ENCODE measurements around the gene MTM1. TPM values are rescaled to one million over a fixed set of nuclear protein-coding genes. Genes with fewer than 3 reads are reported as not detected.

The MTM1 gene
- total RNA-seq, 1 donor from 2014 or later, result 11.0 TPM

DNA sequence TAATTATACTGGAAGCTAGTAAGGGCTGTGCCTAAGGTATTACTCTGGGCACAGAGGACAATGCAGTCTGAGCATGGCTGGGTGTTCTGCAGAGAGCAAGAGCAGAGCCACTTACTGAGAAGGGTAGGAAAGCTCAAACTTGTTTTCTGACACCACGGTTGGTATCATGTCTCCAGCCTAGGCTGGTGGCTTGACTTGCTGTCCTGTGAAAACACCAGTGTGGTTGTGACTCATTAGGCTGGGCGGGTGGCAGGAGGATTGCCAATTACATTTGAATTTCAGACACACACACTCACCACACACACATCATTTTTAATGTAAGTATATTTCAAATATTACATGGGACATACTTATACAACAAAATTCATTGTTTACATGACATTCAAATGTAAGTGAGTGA, 19.7 kb upstream of the MTM1 start:
- H3K36me3 Mint-ChIP-seq (ENCODE audit: low read depth, unreplicated experiment), result no peaks in the 10 kb centered on the region
- no peak overlapping the region for H3K9ac ChIP-seq (ENCODE audit: low read length)
- no peak overlapping the region for H3K4me2 ChIP-seq (ENCODE audit: low read length)
- H3K27ac ChIP-seq (ENCODE audit: low read depth, low read length), result no peak overlapping the region
- H3K36me3 ChIP-seq (ENCODE audit: insufficient read depth, low read length), result no peaks in the 10 kb centered on the region
- H3K27me3 ChIP-seq (ENCODE audit: insufficient read depth, low read length), result no peaks in the 10 kb centered on the region
- no peak overlapping the region for H3K27ac Mint-ChIP-seq (ENCODE audit: unreplicated experiment)
- no peaks in the 10 kb centered on the region for H4K20me1 ChIP-seq (ENCODE audit: insufficient read depth, low read length)
- DNase-seq (ENCODE audit: low read depth) (peak; percentile 36), FAIRE-seq (peak; percentile 94)
- H3K4me3 Mint-ChIP-seq (ENCODE audit: unreplicated experiment), result no peak overlapping the region
- H2AFZ ChIP-seq (ENCODE audit: low read depth, low read length), result no peak overlapping the region
- no peaks in the 10 kb centered on the region for H3K4me1 Mint-ChIP-seq (ENCODE audit: low read depth, unreplicated experiment)
- peaks cover 12% of the 10 kb centered on the region for H3K27me3 Mint-ChIP-seq (ENCODE audit: low read depth, unreplicated experiment)
- H3K4me3 ChIP-seq (ENCODE audit: insufficient read depth, low read depth, low read length), result no peak overlapping the region
- TF ChIP-seq, protein P1, sequence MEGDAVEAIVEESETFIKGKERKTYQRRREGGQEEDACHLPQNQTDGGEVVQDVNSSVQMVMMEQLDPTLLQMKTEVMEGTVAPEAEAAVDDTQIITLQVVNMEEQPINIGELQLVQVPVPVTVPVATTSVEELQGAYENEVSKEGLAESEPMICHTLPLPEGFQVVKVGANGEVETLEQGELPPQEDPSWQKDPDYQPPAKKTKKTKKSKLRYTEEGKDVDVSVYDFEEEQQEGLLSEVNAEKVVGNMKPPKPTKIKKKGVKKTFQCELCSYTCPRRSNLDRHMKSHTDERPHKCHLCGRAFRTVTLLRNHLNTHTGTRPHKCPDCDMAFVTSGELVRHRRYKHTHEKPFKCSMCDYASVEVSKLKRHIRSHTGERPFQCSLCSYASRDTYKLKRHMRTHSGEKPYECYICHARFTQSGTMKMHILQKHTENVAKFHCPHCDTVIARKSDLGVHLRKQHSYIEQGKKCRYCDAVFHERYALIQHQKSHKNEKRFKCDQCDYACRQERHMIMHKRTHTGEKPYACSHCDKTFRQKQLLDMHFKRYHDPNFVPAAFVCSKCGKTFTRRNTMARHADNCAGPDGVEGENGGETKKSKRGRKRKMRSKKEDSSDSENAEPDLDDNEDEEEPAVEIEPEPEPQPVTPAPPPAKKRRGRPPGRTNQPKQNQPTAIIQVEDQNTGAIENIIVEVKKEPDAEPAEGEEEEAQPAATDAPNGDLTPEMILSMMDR (IDR thresholded peaks at IDR 0.05; ENCODE audit: insufficient read depth, low read depth, low read length), result no peak
- no peak for TF ChIP-seq EZH2 (IDR thresholded peaks at IDR 0.05; ENCODE audit: insufficient read depth, low read length)
- H3K4me1 ChIP-seq (ENCODE audit: insufficient read depth, low read length), result peaks cover 18% of the 10 kb centered on the region
- no peaks in the 10 kb centered on the region for H3K79me2 ChIP-seq (ENCODE audit: insufficient read depth, low read length)
- H3K9me3 ChIP-seq (ENCODE audit: insufficient read depth, low read depth, low read length), result no peaks in the 10 kb centered on the region
- peaks cover under 1% of the 10 kb centered on the region for H3K9me3 Mint-ChIP-seq (ENCODE audit: unreplicated experiment)

DNA sequence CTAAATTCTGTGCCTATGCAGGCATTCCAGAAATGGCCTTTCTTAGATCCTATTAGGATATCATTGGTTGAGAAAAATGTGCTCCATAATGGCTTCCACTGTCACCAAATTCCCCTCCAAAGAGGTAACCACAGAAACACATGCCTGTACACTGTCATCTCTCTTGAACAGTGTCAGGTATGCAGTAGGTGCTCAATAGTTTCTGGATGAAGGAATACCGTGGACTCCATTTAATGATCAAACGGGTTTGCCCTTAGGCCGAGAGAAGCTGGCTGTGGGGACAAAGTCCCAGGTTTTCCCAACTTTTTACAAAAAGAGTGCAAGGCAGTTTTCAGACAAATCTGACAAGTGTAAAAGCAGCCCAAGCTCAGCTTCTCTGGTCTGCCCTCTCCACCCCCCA, 16.5 kb upstream of the MTM1 start:
- no peak for TF ChIP-seq EZH2 (IDR thresholded peaks at IDR 0.05; ENCODE audit: insufficient read depth, low read length)
- TF ChIP-seq, protein P1 (IDR thresholded peaks at IDR 0.05; ENCODE audit: insufficient read depth, low read depth, low read length), result no peak
- Mint-ChIP-seq H3K36me3 (ENCODE audit: low read depth, unreplicated experiment) (no peaks in the 10 kb centered on the region), H3K4me1 (ENCODE audit: low read depth, unreplicated experiment) (no peaks in the 10 kb centered on the region), H3K27me3 (ENCODE audit: low read depth, unreplicated experiment) (peaks cover 12% of the 10 kb centered on the region), H3K9me3 (ENCODE audit: unreplicated experiment) (peaks cover 4% of the 10 kb centered on the region), H3K4me3 (ENCODE audit: unreplicated experiment) (no peak overlapping the region), H3K27ac (ENCODE audit: unreplicated experiment) (no peak overlapping the region)
- FAIRE-seq, result no peak
- Histone ChIP-seq H3K9ac (ENCODE audit: low read length) (no peak overlapping the region), H3K36me3 (ENCODE audit: insufficient read depth, low read length) (no peaks in the 10 kb centered on the region), H4K20me1 (ENCODE audit: insufficient read depth, low read length) (no peaks in the 10 kb centered on the region), H3K79me2 (ENCODE audit: insufficient read depth, low read length) (no peaks in the 10 kb centered on the region), H3K9me3 (ENCODE audit: insufficient read depth, low read depth, low read length) (no peaks in the 10 kb centered on the region), H3K4me2 (ENCODE audit: low read length) (no peak overlapping the region), H3K4me3 (ENCODE audit: insufficient read depth, low read depth, low read length) (no peak overlapping the region), H3K27ac (ENCODE audit: low read depth, low read length) (no peak overlapping the region), H3K27me3 (ENCODE audit: insufficient read depth, low read length) (no peaks in the 10 kb centered on the region), H3K4me1 (ENCODE audit: insufficient read depth, low read length) (peaks cover 15% of the 10 kb centered on the region), H2AFZ (ENCODE audit: low read depth, low read length) (no peak overlapping the region)
- DNase-seq (ENCODE audit: low read depth), result no peak

DNA sequence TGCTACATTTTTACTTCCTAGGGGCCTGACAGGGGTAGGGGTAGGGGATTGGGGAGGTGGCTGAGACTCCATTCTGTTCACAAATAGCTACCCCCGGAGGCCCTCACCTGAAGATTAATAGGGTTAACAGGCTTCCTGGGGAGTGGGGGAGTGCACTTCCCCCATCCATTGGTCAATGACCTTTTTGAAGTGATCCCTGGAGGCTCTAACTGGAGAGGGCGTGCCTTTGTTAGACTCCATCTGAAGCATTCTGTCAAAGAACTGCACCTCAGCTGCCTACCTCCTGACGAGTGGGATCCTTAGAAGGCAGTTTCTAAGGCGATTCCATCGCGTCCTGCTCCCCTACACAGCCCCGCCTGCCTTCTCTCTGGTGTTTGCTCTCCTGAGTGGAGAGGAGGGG, 10.0 kb upstream of the MTM1 start:
- Histone ChIP-seq H3K79me2 (ENCODE audit: insufficient read depth, low read length) (no peaks in the 10 kb centered on the region), H3K4me2 (ENCODE audit: low read length) (no peak overlapping the region), H3K27ac (ENCODE audit: low read depth, low read length) (no peak overlapping the region), H3K9ac (ENCODE audit: low read length) (no peak overlapping the region), H3K4me3 (ENCODE audit: insufficient read depth, low read depth, low read length) (no peak overlapping the region), H4K20me1 (ENCODE audit: insufficient read depth, low read length) (no peaks in the 10 kb centered on the region), H2AFZ (ENCODE audit: low read depth, low read length) (no peak overlapping the region), H3K36me3 (ENCODE audit: insufficient read depth, low read length) (no peaks in the 10 kb centered on the region), H3K27me3 (ENCODE audit: insufficient read depth, low read length) (no peaks in the 10 kb centered on the region), H3K4me1 (ENCODE audit: insufficient read depth, low read length) (no peaks in the 10 kb centered on the region), H3K9me3 (ENCODE audit: insufficient read depth, low read depth, low read length) (no peaks in the 10 kb centered on the region)
- H3K27me3 Mint-ChIP-seq (ENCODE audit: low read depth, unreplicated experiment), result peaks cover 2% of the 10 kb centered on the region
- H3K9me3 Mint-ChIP-seq (ENCODE audit: unreplicated experiment), result peaks cover 4% of the 10 kb centered on the region
- no peak overlapping the region for H3K4me3 Mint-ChIP-seq (ENCODE audit: unreplicated experiment)
- TF ChIP-seq EZH2 (IDR thresholded peaks at IDR 0.05; ENCODE audit: insufficient read depth, low read length), result no peak
- TF ChIP-seq, protein P1 (IDR thresholded peaks at IDR 0.05; ENCODE audit: insufficient read depth, low read depth, low read length), result no peak
- DNase-seq (ENCODE audit: low read depth) (no peak), FAIRE-seq (no peak)
- H3K4me1 Mint-ChIP-seq (ENCODE audit: low read depth, unreplicated experiment), result no peaks in the 10 kb centered on the region
- H3K27ac Mint-ChIP-seq (ENCODE audit: unreplicated experiment), result no peak overlapping the region
- H3K36me3 Mint-ChIP-seq (ENCODE audit: low read depth, unreplicated experiment), result no peaks in the 10 kb centered on the region
